DOHH2 (cell line): ENCODE data around the gene CAMLG.

ENCODE experiments used
- H3F3A ChIP-seq: fragments of 200-600 bp; sonication (generic), shearing (Covaris generic); 2 replicates; pipeline ENCODE4 v1.6.0; 2016; ENCODE audit warnings: antibody characterized with exemption, mild to moderate bottlenecking; ENCODE audit not compliant: control insufficient read depth, insufficient read depth
- H3K27ac ChIP-seq: fragments of 200-600 bp; sonication (generic); 2 replicates; pipeline ENCODE4 v1.5.1; 2014; ENCODE audit warnings: low read depth, mild to moderate bottlenecking, low read length, moderate library complexity
- H3K27me3 ChIP-seq: fragments of 200-600 bp; sonication (generic); 2 replicates; pipeline ENCODE4 v1.6.1; 2014; ENCODE audit warnings: mild to moderate bottlenecking, low read length, mixed read lengths; ENCODE audit not compliant: control insufficient read depth
- H3K36me3 ChIP-seq: fragments of 200-600 bp; sonication (generic); 2 replicates; pipeline ENCODE4 v1.6.1; 2014; ENCODE audit warnings: mild to moderate bottlenecking, low read length, moderate library complexity, mixed read lengths; ENCODE audit not compliant: control insufficient read depth
- H3K4me1 ChIP-seq: fragments of 200-600 bp; sonication (generic); 2 replicates; pipeline ENCODE4 v1.6.1; 2014; ENCODE audit warnings: mild to moderate bottlenecking, low read length, mixed read lengths; ENCODE audit not compliant: control insufficient read depth
- H3K4me2 ChIP-seq: fragments of 200-600 bp; sonication (generic); 2 replicates; pipeline ENCODE4 v1.6.0; 2014; ENCODE audit warnings: mild to moderate bottlenecking, low read length, moderate library complexity
- H3K4me3 ChIP-seq: fragments of 200-600 bp; sonication (generic); 2 replicates; pipeline ENCODE4 v1.5.1; 2014; ENCODE audit warnings: mild to moderate bottlenecking, low read length, mixed read lengths
- H3K79me2 ChIP-seq: fragments of 200-600 bp; sonication (generic); 2 replicates; pipeline ENCODE4 v1.6.1; 2014; ENCODE audit warnings: mild to moderate bottlenecking, low read length, mixed read lengths; ENCODE audit not compliant: control insufficient read depth
- H3K9me2 ChIP-seq: fragments of 200-600 bp; sonication (generic); replicated peaks from 2 replicates; pipeline ENCODE4 v1.6.1; 2014; ENCODE audit warnings: mild to moderate bottlenecking, low read length, mixed read lengths; ENCODE audit not compliant: control insufficient read depth
- H3K9me3 ChIP-seq: fragments of 200-600 bp; sonication (generic); 2 replicates; pipeline ENCODE4 v1.6.1; 2014; ENCODE audit warnings: antibody characterized with exemption, low read length, mixed read lengths; ENCODE audit not compliant: control insufficient read depth, insufficient read depth
- H4K20me1 ChIP-seq: fragments of 200-600 bp; sonication (generic); 2 replicates; pipeline ENCODE4 v1.6.0; 2014; ENCODE audit warnings: low read depth, mild to moderate bottlenecking, antibody characterized with exemption, low read length, moderate library complexity; ENCODE audit not compliant: control insufficient read depth, insufficient read depth
- EZH2phosphoT487 ChIP-seq: fragments of 200-600 bp; sonication (generic); IDR thresholded peaks from 2 replicates; pipeline ENCODE4 v1.6.1; 2017; ENCODE audit warnings: borderline replicate concordance, mild to moderate bottlenecking, antibody characterized with exemption, low read length, moderate library complexity, mixed read lengths
- TF ChIP-seq, protein P1 (sequence below): fragments of 200-600 bp; sonication (generic); IDR thresholded peaks from one replicate; pipeline ENCODE4 v1.5.1; 2014; ENCODE audit warnings: antibody characterized with exemption, mild to moderate bottlenecking, low read depth, low read length; ENCODE audit not compliant: poor library complexity, severe bottlenecking

CAMLG gene

DNA sequence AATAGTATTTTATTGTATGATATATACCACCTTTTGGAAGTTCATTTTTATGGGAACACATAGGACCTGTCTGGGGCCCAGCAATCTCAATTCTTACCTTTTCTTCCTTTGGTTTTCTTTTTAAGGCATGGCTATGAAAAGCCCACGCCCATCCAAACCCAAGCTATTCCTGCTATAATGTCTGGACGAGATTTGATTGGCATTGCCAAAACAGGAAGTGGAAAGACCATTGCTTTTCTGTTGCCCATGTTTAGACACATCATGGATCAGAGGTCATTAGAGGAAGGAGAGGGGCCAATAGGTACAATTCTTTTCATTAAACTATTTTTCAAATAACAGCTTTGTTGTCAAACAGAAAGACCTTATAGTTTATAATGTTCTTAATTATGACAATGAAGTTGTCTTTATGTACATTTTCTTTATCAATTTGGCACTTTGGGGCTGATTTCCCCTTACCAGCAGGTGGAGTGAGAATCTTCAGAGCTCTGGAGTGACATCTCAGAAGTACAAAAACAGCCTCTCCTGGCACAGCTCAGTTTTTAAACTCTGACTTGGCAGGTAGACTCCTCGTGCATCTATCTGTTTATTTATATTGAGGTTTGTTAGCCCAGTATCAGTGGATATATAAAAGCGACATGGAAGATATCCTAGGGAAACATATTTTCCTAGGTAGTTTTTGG lies 46.0 kb downstream of the CAMLG start:
- Histone ChIP-seq H4K20me1 (no peaks in the 10 kb centered on the region), H3K27me3 (no peaks in the 10 kb centered on the region), H3K4me2 (no peak overlapping the region), H3F3A (no peaks in the 10 kb centered on the region), H3K9me2 (no peaks in the 10 kb centered on the region), H3K27ac (no peak overlapping the region), H3K79me2 (peaks cover 5% of the 10 kb centered on the region; the same call in 1 of the 2 replicates), H3K9me3 (no peaks in the 10 kb centered on the region), H3K4me1 (no peaks in the 10 kb centered on the region), H3K36me3 (peaks cover 85% of the 10 kb centered on the region), H3K4me3 (no peak overlapping the region)
- no peak for TF ChIP-seq EZH2phosphoT487
- TF ChIP-seq, protein P1, sequence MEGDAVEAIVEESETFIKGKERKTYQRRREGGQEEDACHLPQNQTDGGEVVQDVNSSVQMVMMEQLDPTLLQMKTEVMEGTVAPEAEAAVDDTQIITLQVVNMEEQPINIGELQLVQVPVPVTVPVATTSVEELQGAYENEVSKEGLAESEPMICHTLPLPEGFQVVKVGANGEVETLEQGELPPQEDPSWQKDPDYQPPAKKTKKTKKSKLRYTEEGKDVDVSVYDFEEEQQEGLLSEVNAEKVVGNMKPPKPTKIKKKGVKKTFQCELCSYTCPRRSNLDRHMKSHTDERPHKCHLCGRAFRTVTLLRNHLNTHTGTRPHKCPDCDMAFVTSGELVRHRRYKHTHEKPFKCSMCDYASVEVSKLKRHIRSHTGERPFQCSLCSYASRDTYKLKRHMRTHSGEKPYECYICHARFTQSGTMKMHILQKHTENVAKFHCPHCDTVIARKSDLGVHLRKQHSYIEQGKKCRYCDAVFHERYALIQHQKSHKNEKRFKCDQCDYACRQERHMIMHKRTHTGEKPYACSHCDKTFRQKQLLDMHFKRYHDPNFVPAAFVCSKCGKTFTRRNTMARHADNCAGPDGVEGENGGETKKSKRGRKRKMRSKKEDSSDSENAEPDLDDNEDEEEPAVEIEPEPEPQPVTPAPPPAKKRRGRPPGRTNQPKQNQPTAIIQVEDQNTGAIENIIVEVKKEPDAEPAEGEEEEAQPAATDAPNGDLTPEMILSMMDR = no peak

- no peaks in the 10 kb centered on the region for H3K9me3 ChIP-seq
- no peaks in the 10 kb centered on the region for H3K9me2 ChIP-seq
- no peak overlapping the region for H3K4me2 ChIP-seq
- no peaks in the 10 kb centered on the region; the same call in 1 of the 2 replicates for H3F3A ChIP-seq
- no peaks in the 10 kb centered on the region for H4K20me1 ChIP-seq
- H3K36me3 ChIP-seq = peaks cover 87% of the 10 kb centered on the region
- H3K4me3 ChIP-seq = no peak overlapping the region
- H3K27me3 ChIP-seq = no peaks in the 10 kb centered on the region
- no peak for TF ChIP-seq EZH2phosphoT487
- TF ChIP-seq, protein P1 = no peak
- H3K27ac ChIP-seq = no peak overlapping the region
- no peaks in the 10 kb centered on the region for H3K4me1 ChIP-seq
- no peaks in the 10 kb centered on the region for H3K79me2 ChIP-seq
Observed at GRCh38 chr5:134784946-134785620, 46.7 kb downstream of the CAMLG start.

GRCh38 chr5:134787692-134788091 lies 49.3 kb downstream of the CAMLG start:
- no peaks in the 10 kb centered on the region for H4K20me1 ChIP-seq
- H3K27me3 ChIP-seq = no peaks in the 10 kb centered on the region
- no peaks in the 10 kb centered on the region for H3K4me1 ChIP-seq
- H3K4me2 ChIP-seq = no peak overlapping the region
- TF ChIP-seq EZH2phosphoT487 = no peak
- TF ChIP-seq, protein P1 = no peak
- no peaks in the 10 kb centered on the region; the same call in 1 of the 2 replicates for H3F3A ChIP-seq
- H3K9me3 ChIP-seq = no peaks in the 10 kb centered on the region
- no peak overlapping the region for H3K27ac ChIP-seq
- H3K36me3 ChIP-seq = peaks cover 92% of the 10 kb centered on the region
- no peak overlapping the region for H3K4me3 ChIP-seq
- H3K79me2 ChIP-seq = no peaks in the 10 kb centered on the region
- H3K9me2 ChIP-seq = no peaks in the 10 kb centered on the region
